A673 (cell line): ENCODE results near the gene DTWD2.

Experiments
- CTCF ChIP-seq: fragments of 300-800, 200-600 bp; sonication (generic); conservative IDR thresholded peaks from 2 replicates; pipeline ENCODE4 v1.5.1; 2017; ENCODE audit warnings: low read depth, mild to moderate bottlenecking, antibody characterized with exemption, low read length, moderate library complexity, mixed read lengths
- EZH2 ChIP-seq: fragments of 200-600 bp; sonication (generic); IDR thresholded peaks from 2 replicates; pipeline ENCODE4 v1.6.1; 2017; ENCODE audit warnings: borderline replicate concordance, low read depth, mild to moderate bottlenecking, mixed read lengths, antibody characterized with exemption, low read length; ENCODE audit not compliant: poor library complexity, severe bottlenecking

- TF ChIP-seq CTCF (no peak), EZH2 (no peak)
Observed at GRCh38 chr5:119033135-119033534, 44.8 kb upstream of the DTWD2 start.
